ENCODE measurements around the gene ETS2.

- no peak for TF ChIP-seq EZH2 (IDR thresholded peaks at IDR 0.05; ENCODE audit: insufficient read depth, poor library complexity, severe bottlenecking)
- TF ChIP-seq EZH2phosphoT487 (IDR thresholded peaks at IDR 0.05; ENCODE audit: insufficient read depth, low read depth), result no peak
These were observed 37.6 kb downstream of the ETS2 start for GRCh38 chr21:38843379-38843778.

Measured in GM23248 (cell line).